ENCODE results near the gene VGLL2. TPM values are rescaled to one million over a fixed set of nuclear protein-coding genes. Genes with fewer than 3 reads are reported as not detected.

Gene VGLL2
- total and polyA plus RNA-seq, 2 of the 13 experiments (the other 11 are each of a cell fraction or from before 2014, with no cell fraction given), result not detected

- Histone ChIP-seq H4K20me1 (ENCODE audit: insufficient read depth, low read length) (no peaks in the 10 kb centered on the region), H3K79me2 (ENCODE audit: insufficient read depth, low read length) (no peaks in the 10 kb centered on the region), H3K9ac (ENCODE audit: insufficient read depth, low read depth, low read length) (no peak overlapping the region), H3K4me1 (ENCODE audit: insufficient read depth, low read length) (no peaks in the 10 kb centered on the region), H3K9me3 (ENCODE audit: low read length) (no peaks in the 10 kb centered on the region), H3K4me3 (replicated peaks in 1 of 3; ENCODE audit: insufficient read depth in 1 of 3, low read depth in 2 of 3, low read length in 3 of 3) (no peak overlapping the region), H2AFZ (ENCODE audit: low read length) (no peak overlapping the region), H3K27me3 (ENCODE audit: control insufficient read depth in 1 of 2, insufficient read depth in 2 of 2, low read length in 2 of 2) (peaks cover 0 to 1% of the 10 kb centered on the region in 2 experiments; a peak in 2 of 5 replicates), H3K4me2 (ENCODE audit: low read depth, low read length) (no peak overlapping the region), H3K27ac (ENCODE audit: extremely low read length, insufficient read depth, low read length) (no peak overlapping the region), H3K36me3 (replicated peaks in 1 of 2; ENCODE audit: control insufficient read depth in 1 of 2, insufficient read depth in 2 of 2, low read length in 2 of 2) (no peaks in the 10 kb centered on the region)
- FAIRE-seq (no peak), DNase-seq (ENCODE audit: low spot score) (no peak), ATAC-seq (no peak)
- 18% methylated on average over 3 of the region's 3 CpGs for WGBS (ENCODE audit: low lambda C conversion rate)
- POLR2A ChIA-PET, result no interaction called here
- intact Hi-C loops (cut with micrococcal nuclease; ENCODE audit: unreplicated experiment) (no loop called here), in situ Hi-C loops (cut with HindIII; ENCODE audit: extremely low pct_ligation_motif_present, low pct_unique_long_range_greater_than_20kb) (no loop called here)
- CTCF ChIA-PET (ENCODE audit: low intra/inter-chr PET ratio, low total read pairs), result no interaction called here
- no TSS peak for BruUV-seq (replicated peaks)
- TF ChIP-seq ZNF780A (CRISPR knock-in tag; IDR thresholded peaks at IDR 0.05) (no peak), FOXO1 (CRISPR knock-in tag; IDR thresholded peaks at IDR 0.05) (no peak), ZNF230 (CRISPR knock-in tag; IDR thresholded peaks at IDR 0.05) (no peak), GATAD1 (CRISPR knock-in tag; IDR thresholded peaks at IDR 0.05) (no peak), ZNF558 (CRISPR knock-in tag; IDR thresholded peaks at IDR 0.05; ENCODE audit: borderline replicate concordance) (no peak), ZNF333 (CRISPR knock-in tag; IDR thresholded peaks at IDR 0.05; ENCODE audit: borderline replicate concordance) (no peak), ZNF350 (CRISPR knock-in tag; IDR thresholded peaks at IDR 0.05; ENCODE audit: borderline replicate concordance, low read depth) (no peak), BORCS8-MEF2B (CRISPR knock-in tag; IDR thresholded peaks at IDR 0.05) (no peak), KIAA2018 (CRISPR knock-in tag; IDR thresholded peaks at IDR 0.05; ENCODE audit: borderline replicate concordance) (no peak), BCL3 (CRISPR knock-in tag; IDR thresholded peaks at IDR 0.05) (no peak), KDM3A (CRISPR knock-in tag; IDR thresholded peaks at IDR 0.05; ENCODE audit: low read depth) (no peak), PRDM15 (CRISPR knock-in tag; IDR thresholded peaks at IDR 0.05) (no peak), ZZZ3 (CRISPR knock-in tag; IDR thresholded peaks at IDR 0.05; ENCODE audit: borderline replicate concordance) (no peak)
These were observed 42.3 kb downstream of the VGLL2 start for GRCh38 chr6:117307655-117308054.
